GM18526 (cell line): Measurements from ENCODE around the gene NBEAL2.

Experiments
- POLR2A ChIP-seq: IDR thresholded peaks from 3 replicates; pipeline ENCODE4 v1.6.1; 2011; ENCODE audit not compliant: insufficient read length; ENCODE audit errors: extremely low read depth

The NBEAL2 gene

GRCh38 chr3:47015151-47015550 lies 35.7 kb downstream of the NBEAL2 start:
- TF ChIP-seq POLR2A, result no peak

GRCh38 chr3:47016086-47016933 lies 36.8 kb downstream of the NBEAL2 start:
- TF ChIP-seq POLR2A, result no peak

- TF ChIP-seq POLR2A, result no peak
Measured at GRCh38 chr3:47016934-47017435, 37.5 kb downstream of the NBEAL2 start.

- no peak for TF ChIP-seq POLR2A
Measured at GRCh38 chr3:47017504-47018268, 38.2 kb downstream of the NBEAL2 start.

GRCh38 chr3:47018269-47018611 lies 38.8 kb downstream of the NBEAL2 start:
- no peak for TF ChIP-seq POLR2A

- no peak for TF ChIP-seq POLR2A
Measured at GRCh38 chr3:47019201-47019600, 39.7 kb downstream of the NBEAL2 start.

GRCh38 chr3:47020311-47020710 lies 40.8 kb downstream of the NBEAL2 start:
- no peak for TF ChIP-seq POLR2A

- no peak for TF ChIP-seq POLR2A
Measured at GRCh38 chr3:47022641-47023071, 43.2 kb downstream of the NBEAL2 start.

GRCh38 chr3:47024932-47025331 lies 45.5 kb downstream of the NBEAL2 start:
- TF ChIP-seq POLR2A, result no peak

GRCh38 chr3:47028146-47028545 lies 48.7 kb downstream of the NBEAL2 start:
- TF ChIP-seq POLR2A, result no peak

- no peak for TF ChIP-seq POLR2A
Measured at GRCh38 chr3:47028667-47029066, 49.2 kb downstream of the NBEAL2 start.

GRCh38 chr3:47034868-47035489 lies 55.5 kb downstream of the NBEAL2 start:
- TF ChIP-seq POLR2A, result no peak

GRCh38 chr3:47035645-47036044 lies 56.2 kb downstream of the NBEAL2 start:
- no peak for TF ChIP-seq POLR2A

GRCh38 chr3:47036145-47036544 lies 56.7 kb downstream of the NBEAL2 start:
- no peak for TF ChIP-seq POLR2A

GRCh38 chr3:47041114-47041513 lies 61.6 kb downstream of the NBEAL2 start:
- no peak for TF ChIP-seq POLR2A

- TF ChIP-seq POLR2A, result no peak
Measured at GRCh38 chr3:47042231-47042791, 62.8 kb downstream of the NBEAL2 start.

GRCh38 chr3:47047069-47047468 lies 67.6 kb downstream of the NBEAL2 start:
- TF ChIP-seq POLR2A, result no peak
